ENCODE measurements around the gene AP4E1.

GRCh38 chr15:51004103-51004551, 95.6 kb downstream of the AP4E1 start:
- TF ChIP-seq POLR2A (IDR thresholded peaks at IDR 0.05; ENCODE audit: low read length) (no peak), GATA1 (IDR thresholded peaks at IDR 0.05; ENCODE audit: low read depth, low read length) (no peak)
